Glomerular endothelial cell (primary cell): ENCODE data around the gene CCDC127. TPM values are rescaled to one million over a fixed set of nuclear protein-coding genes. Genes with fewer than 3 reads are reported as not detected.

ENCODE experiments used
- total RNA-seq: library from RNA; depleted of rRNA; stranded (reverse); fragments of >200 nt; gene quantifications from 2 replicates; pipeline ENCODE4 v1.2.3, GENCODE V29; 2015

The CCDC127 gene
- total RNA-seq, 1 donor from 2014 or later = 6.4 TPM

Other genes starting within 250 kb of the CCDC127 start
- gene PLEKHG4B, start 126.0 kb downstream of the CCDC127 start, total RNA-seq = 0.06 and 0.48 TPM in 2 replicates
- not detected in 2 replicates for gene LRRC14B, start 26.7 kb downstream of the CCDC127 start, total RNA-seq
- gene SDHA, start 167 bp upstream of the CCDC127 start, total RNA-seq = 99.9 and 106 TPM in 2 replicates
- 126 and 129 TPM in 2 replicates for gene PDCD6, start 53.5 kb upstream of the CCDC127 start, total RNA-seq
- gene AHRR, start 103.6 kb upstream of the CCDC127 start, total RNA-seq = 23.9 and 32.1 TPM in 2 replicates
- gene EXOC3, start 225.0 kb upstream of the CCDC127 start, total RNA-seq = 29.7 and 35.6 TPM in 2 replicates